GM12878 (cell line): ENCODE results near the gene SPATA3. TPM values are rescaled to one million over a fixed set of nuclear protein-coding genes. Genes with fewer than 3 reads are reported as not detected.
A peak's percentile ranks its signal among the peaks of the same experiment; 100 is the strongest.

Experiments used
- ATF7 ChIP-seq: fragments of 450-650 bp; IDR thresholded peaks from 2 replicates; pipeline ENCODE4 v1.6.1; 2016; ENCODE audit warnings: low read depth, mild to moderate bottlenecking
- BRCA1 ChIP-seq: IDR thresholded peaks from 2 replicates; pipeline ENCODE4 v1.6.1; 2011; ENCODE audit warnings: low read depth, low read length, improper control_type of control experiment
- CHD4 ChIP-seq: fragments of 200-600 bp; sonication (generic); IDR thresholded peaks from 2 replicates; pipeline ENCODE4 v1.6.1; 2016; ENCODE audit warnings: mild to moderate bottlenecking
- E2F4 ChIP-seq: IDR thresholded peaks from 2 replicates; pipeline ENCODE4 v1.6.1; 2012; ENCODE audit warnings: low read depth, low read length, improper control_type of control experiment
- EP300 ChIP-seq, 2 experiments: fragments of 150-350 bp in 1 of 2; IDR thresholded peaks; 2 replicates each; pipeline ENCODE4 v1.6.1; 2011 to 2012; ENCODE audit warnings: low read depth in 2 of 2, low read length in 2 of 2, borderline replicate concordance in 1 of 2, improper control_type of control experiment in 1 of 2, inconsistent platforms in 1 of 2; ENCODE audit not compliant: control insufficient read depth in 1 of 2
- FOS ChIP-seq: IDR thresholded peaks from 3 replicates; pipeline ENCODE4 v1.6.1; 2011; ENCODE audit warnings: borderline replicate concordance; ENCODE audit not compliant: insufficient read length; ENCODE audit errors: extremely low read depth
- FOXK2 ChIP-seq: fragments of 450-650 bp; IDR thresholded peaks from 2 replicates; pipeline ENCODE4 v1.6.1; 2017; ENCODE audit warnings: mild to moderate bottlenecking, moderate library complexity
- GABPA ChIP-seq: IDR thresholded peaks from 2 replicates; pipeline ENCODE4 v1.6.1; 2014; ENCODE audit warnings: antibody characterized with exemption, low read depth, mild to moderate bottlenecking, inconsistent platforms
- GATAD2B ChIP-seq: fragments of 450-650 bp; conservative IDR thresholded peaks from 2 replicates; pipeline ENCODE4 v1.6.1; 2017; ENCODE audit warnings: low read depth, mild to moderate bottlenecking, moderate library complexity
- IKZF1 ChIP-seq: fragments of 450-650 bp; conservative IDR thresholded peaks from 2 replicates; pipeline ENCODE4 v1.6.1; 2017; ENCODE audit warnings: antibody characterized with exemption, mild to moderate bottlenecking
- IRF3 ChIP-seq: fragments of 450-650 bp; IDR thresholded peaks from 2 replicates; pipeline ENCODE4 v1.6.1; 2014; ENCODE audit warnings: mild to moderate bottlenecking
- KDM1A ChIP-seq: fragments of 200-600 bp; sonication (generic); IDR thresholded peaks from 2 replicates; pipeline ENCODE4 v1.6.1; 2016; ENCODE audit warnings: borderline replicate concordance
- MEF2A ChIP-seq: IDR thresholded peaks from 2 replicates; pipeline ENCODE4 v1.6.1; 2011; ENCODE audit warnings: low read depth, mild to moderate bottlenecking, low read length, moderate library complexity; ENCODE audit not compliant: insufficient read depth
- MEF2B ChIP-seq: fragments of 450-650 bp; IDR thresholded peaks from 2 replicates; pipeline ENCODE4 v1.6.1; 2018; ENCODE audit warnings: mild to moderate bottlenecking, moderate library complexity; ENCODE audit not compliant: partially characterized antibody, poor library complexity, severe bottlenecking
- MLLT1 ChIP-seq: fragments of 450-650 bp; IDR thresholded peaks from 2 replicates; pipeline ENCODE4 v1.6.1; 2016; ENCODE audit warnings: mild to moderate bottlenecking
- MTA2 ChIP-seq: fragments of 450-650 bp; IDR thresholded peaks from 2 replicates; pipeline ENCODE4 v1.6.1; 2016; ENCODE audit warnings: low read depth, mild to moderate bottlenecking, moderate library complexity
- NR2F1 ChIP-seq: fragments of 450-650 bp; conservative IDR thresholded peaks from 2 replicates; pipeline ENCODE4 v1.6.1; 2017; ENCODE audit warnings: mild to moderate bottlenecking
- PBX3 ChIP-seq: IDR thresholded peaks from 2 replicates; pipeline ENCODE4 v1.6.1; 2011; ENCODE audit warnings: mild to moderate bottlenecking, low read depth, low read length, moderate library complexity; ENCODE audit not compliant: insufficient replicate concordance
- POLR2A ChIP-seq: IDR thresholded peaks from 2 replicates; pipeline ENCODE4 v1.6.1; 2011; ENCODE audit warnings: low read depth, mild to moderate bottlenecking, low read length
- RAD51 ChIP-seq: fragments of 450-650 bp; IDR thresholded peaks from 2 replicates; pipeline ENCODE4 v1.6.1; 2016; ENCODE audit warnings: moderate library complexity, mild to moderate bottlenecking, inconsistent platforms
- SMAD5 ChIP-seq: IDR thresholded peaks from 2 replicates; pipeline ENCODE4 v1.6.1; 2016; ENCODE audit warnings: antibody characterized with exemption, low read depth
- SUZ12 ChIP-seq: fragments of 200-600 bp; sonication (generic); IDR thresholded peaks from one replicate; pipeline ENCODE4 v1.6.1; 2018; ENCODE audit warnings: antibody characterized with exemption, mild to moderate bottlenecking; ENCODE audit not compliant: unreplicated experiment
- TAF1 ChIP-seq: IDR thresholded peaks from 2 replicates; pipeline ENCODE4 v1.6.1; 2011; ENCODE audit warnings: mild to moderate bottlenecking, low read depth, low read length, borderline replicate concordance
- polyA plus RNA-seq, 11 experiments: library from polyadenylated mRNA; depleted of rRNA in 4 of 11; unstranded in 6 of 11; stranded (reverse) in 5 of 11; fragments of >200 nt; fragmentation: Nextera tagmentation in 4 of 11; fragmentation: Illumina TruSeq in 1 of 11; extraction: Ambion mirVana in 4 of 11; extraction: Trizol in 1 of 11; gene quantifications; 1 replicate in 1 of 11; 2 replicates in 10 of 11; pipeline versions ENCODE4 v1.2.1 to v1.2.3, GENCODE V29; 2011 to 2016; ENCODE audit warnings: inconsistent platforms in 2 of 11, missing spikeins in 2 of 11, low read depth in 1 of 11
- total RNA-seq, 4 experiments: library from RNA; depleted of rRNA in 3 of 4; stranded (reverse); fragments of >200 nt in 3 of 4; fragmentation: Illumina TruSeq in 1 of 4; extraction: Trizol in 1 of 4; gene quantifications; 2 replicates each; pipeline versions ENCODE4 v1.2.1 to v1.2.3, GENCODE V29; 2013 to 2021

SPATA3 gene
- total and polyA plus RNA-seq, 10 of the 15 experiments (the other 5 are each of a cell fraction or from before 2014, with no cell fraction given) = not detected

- peak; percentile 70 for TF ChIP-seq PBX3
- TF ChIP-seq E2F4 = 0 out of 2 replicates have a peak, but pooled peaks have one; percentile 59
- TF ChIP-seq IKZF1 = peak; percentile 57
- peak; percentile 91 for TF ChIP-seq MLLT1
- peak; percentile 92 for TF ChIP-seq TAF1
- TF ChIP-seq MTA2 = peak; percentile 95
- TF ChIP-seq POLR2A = peak; percentile 87
- no peak for TF ChIP-seq RAD51
- TF ChIP-seq SUZ12 = no peak
- TF ChIP-seq FOXK2 = no peak
- peak; percentile 67 for TF ChIP-seq MEF2B
- TF ChIP-seq FOS = no peak
- TF ChIP-seq MEF2A = peak; percentile 71; the same call in 1 of the 2 replicates
- TF ChIP-seq GATAD2B = no peak; the same call in 1 of the 2 replicates
- peak; percentile 96 for TF ChIP-seq SMAD5
- no peak for TF ChIP-seq CHD4
- peak; percentile 97 for TF ChIP-seq ATF7
- no peak for TF ChIP-seq IRF3
- TF ChIP-seq EP300 (IDR thresholded peaks at IDR 0.05; ENCODE audit: borderline replicate concordance in 1 of 2, control insufficient read depth in 1 of 2, low read depth in 2 of 2, low read length in 2 of 2) = peak; percentile 84 to 92; a peak in 2 of 4 replicates
- TF ChIP-seq BRCA1 = no peak
- TF ChIP-seq NR2F1 = no peak; the same call in 1 of the 2 replicates
- no peak for TF ChIP-seq KDM1A
- no peak for TF ChIP-seq GABPA
Measured at GRCh38 chr2:230956827-230957755, 38.8 kb upstream of the SPATA3 start (continued).
